SK-N-SH (cell line): Measurements from ENCODE around the gene IQCN.

ENCODE experiments used
- ELF1 ChIP-seq: IDR thresholded peaks from 2 replicates; pipeline ENCODE4 v1.4.0; 2012
- EP300 ChIP-seq, 2 experiments: IDR thresholded peaks; 2 replicates each; pipeline versions ENCODE4 v1.4.0 to v1.6.1; 2012; ENCODE audit warnings: borderline replicate concordance in 1 of 2, low read depth in 1 of 2, low read length in 1 of 2
- EZH2phosphoT487 ChIP-seq: fragments of 200-600 bp; sonication (generic); IDR thresholded peaks from 2 replicates; pipeline ENCODE4 v1.6.1; 2017; ENCODE audit warnings: low read depth, mixed run types, mild to moderate bottlenecking, antibody characterized with exemption, moderate library complexity, borderline replicate concordance
- FOXJ3 ChIP-seq: sonication (generic); formaldehyde crosslinking; IDR thresholded peaks from 2 replicates; pipeline ENCODE4 v1.5.1; 2020; ENCODE audit warnings: mild to moderate bottlenecking, missing genetic modification reagents
- JUND ChIP-seq: IDR thresholded peaks from 2 replicates; pipeline ENCODE4 v1.4.0; 2012
- MXI1 ChIP-seq: IDR thresholded peaks from 2 replicates; pipeline ENCODE4 v1.6.1; 2012; ENCODE audit warnings: mild to moderate bottlenecking, low read depth, low read length, improper control_type of control experiment
- NRF1 ChIP-seq: IDR thresholded peaks from 2 replicates; pipeline ENCODE4 v1.6.1; 2012; ENCODE audit warnings: low read depth, mild to moderate bottlenecking, low read length
- POLR2AphosphoS5 ChIP-seq: IDR thresholded peaks from 2 replicates; pipeline ENCODE4 v1.6.1; 2012; ENCODE audit warnings: low read depth, low read length
- RAD21 ChIP-seq: IDR thresholded peaks from 2 replicates; pipeline ENCODE4 v1.6.1; 2012; ENCODE audit warnings: mild to moderate bottlenecking, low read length
- REST ChIP-seq: IDR thresholded peaks from 2 replicates; pipeline ENCODE4 v1.6.1; 2012; ENCODE audit warnings: mild to moderate bottlenecking, low read depth, low read length, moderate library complexity
- SIN3A ChIP-seq: IDR thresholded peaks from 2 replicates; pipeline ENCODE4 v1.6.1; 2012; ENCODE audit warnings: low read depth, mild to moderate bottlenecking, low read length, moderate library complexity, borderline replicate concordance
- TF ChIP-seq, protein P1 (sequence below): fragments of 200-600 bp; sonication (generic); IDR thresholded peaks from 2 replicates; pipeline ENCODE4 v1.6.1; 2017; ENCODE audit warnings: antibody characterized with exemption, mild to moderate bottlenecking, moderate library complexity

- TF ChIP-seq ELF1 (no peak), NRF1 (no peak), EP300 (IDR thresholded peaks at IDR 0.05; ENCODE audit: borderline replicate concordance in 1 of 2, low read depth in 1 of 2, low read length in 1 of 2) (no peak), RAD21 (no peak), MXI1 (no peak), JUND (no peak), SIN3A (no peak), REST (no peak), FOXJ3 (CRISPR knock-in tag) (no peak), EZH2phosphoT487 (no peak), POLR2AphosphoS5 (no peak)
- TF ChIP-seq, protein P1, sequence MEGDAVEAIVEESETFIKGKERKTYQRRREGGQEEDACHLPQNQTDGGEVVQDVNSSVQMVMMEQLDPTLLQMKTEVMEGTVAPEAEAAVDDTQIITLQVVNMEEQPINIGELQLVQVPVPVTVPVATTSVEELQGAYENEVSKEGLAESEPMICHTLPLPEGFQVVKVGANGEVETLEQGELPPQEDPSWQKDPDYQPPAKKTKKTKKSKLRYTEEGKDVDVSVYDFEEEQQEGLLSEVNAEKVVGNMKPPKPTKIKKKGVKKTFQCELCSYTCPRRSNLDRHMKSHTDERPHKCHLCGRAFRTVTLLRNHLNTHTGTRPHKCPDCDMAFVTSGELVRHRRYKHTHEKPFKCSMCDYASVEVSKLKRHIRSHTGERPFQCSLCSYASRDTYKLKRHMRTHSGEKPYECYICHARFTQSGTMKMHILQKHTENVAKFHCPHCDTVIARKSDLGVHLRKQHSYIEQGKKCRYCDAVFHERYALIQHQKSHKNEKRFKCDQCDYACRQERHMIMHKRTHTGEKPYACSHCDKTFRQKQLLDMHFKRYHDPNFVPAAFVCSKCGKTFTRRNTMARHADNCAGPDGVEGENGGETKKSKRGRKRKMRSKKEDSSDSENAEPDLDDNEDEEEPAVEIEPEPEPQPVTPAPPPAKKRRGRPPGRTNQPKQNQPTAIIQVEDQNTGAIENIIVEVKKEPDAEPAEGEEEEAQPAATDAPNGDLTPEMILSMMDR, result no peak
Measured at GRCh38 chr19:18286973-18287635, 12.9 kb upstream of the IQCN start.
